Fibroblast of the conjunctiva (primary cell): ENCODE results near the gene GATAD2B.
"Not testable (repeated sequence)": the region's sequence is repeated elsewhere in the genome, so short reads cannot be mapped to it uniquely, and the experiment has no call there.

Experiments
- DNase-seq: peaks from one replicate; pipeline ENCODE4 v3.0.0-alpha.2; 2010; ENCODE audit warnings: low read depth

The GATAD2B gene

DNA sequence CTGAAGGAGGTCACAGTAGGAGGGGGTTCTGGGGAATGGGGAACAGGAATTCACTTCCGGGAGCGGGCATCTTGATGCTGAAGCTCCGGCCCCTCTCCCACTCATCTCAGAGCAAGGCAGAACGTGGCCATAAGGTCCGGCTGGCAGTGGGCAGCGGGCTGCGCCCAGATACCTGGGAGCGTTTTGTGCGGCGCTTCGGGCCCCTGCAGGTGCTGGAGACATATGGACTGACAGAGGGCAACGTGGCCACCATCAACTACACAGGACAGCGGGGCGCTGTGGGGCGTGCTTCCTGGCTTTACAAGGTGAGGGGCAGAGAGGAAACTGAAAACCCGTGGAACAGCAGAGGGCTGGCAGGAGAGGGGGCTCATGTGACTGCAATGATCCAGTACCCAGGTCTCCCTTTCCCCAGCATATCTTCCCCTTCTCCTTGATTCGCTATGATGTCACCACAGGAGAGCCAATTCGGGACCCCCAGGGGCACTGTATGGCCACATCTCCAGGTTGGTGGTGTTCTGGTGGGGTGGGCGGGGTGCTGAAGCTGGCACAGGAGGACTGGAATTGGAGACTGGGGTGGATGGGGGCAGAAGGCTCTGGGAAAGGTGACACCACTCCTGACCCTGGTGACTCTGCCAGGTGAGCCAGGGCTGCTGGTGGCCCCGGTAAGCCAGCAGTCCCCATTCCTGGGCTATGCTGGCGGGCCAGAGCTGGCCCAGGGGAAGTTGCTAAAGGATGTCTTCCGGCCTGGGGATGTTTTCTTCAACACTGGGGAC lies 144.5 kb downstream of the GATAD2B start:
- DNase-seq = no peak

DNA sequence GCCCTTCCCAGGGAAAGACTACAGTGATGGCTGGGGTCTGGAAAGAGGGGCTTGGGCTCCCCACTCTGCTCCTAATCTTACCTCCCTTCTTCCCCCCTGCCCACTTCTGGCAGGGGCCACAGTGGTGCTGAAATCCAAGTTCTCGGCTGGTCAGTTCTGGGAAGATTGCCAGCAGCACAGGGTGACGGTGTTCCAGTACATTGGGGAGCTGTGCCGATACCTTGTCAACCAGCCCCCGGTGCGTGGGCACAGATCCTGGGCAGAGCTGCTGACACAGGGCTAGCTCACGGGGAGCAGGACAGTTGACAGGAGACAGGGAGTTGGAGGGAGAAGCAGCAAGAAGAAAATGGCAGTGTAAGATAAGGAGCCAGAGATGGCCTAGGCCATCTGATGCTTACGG lies 145.1 kb downstream of the GATAD2B start:
- DNase-seq = no peak

DNA sequence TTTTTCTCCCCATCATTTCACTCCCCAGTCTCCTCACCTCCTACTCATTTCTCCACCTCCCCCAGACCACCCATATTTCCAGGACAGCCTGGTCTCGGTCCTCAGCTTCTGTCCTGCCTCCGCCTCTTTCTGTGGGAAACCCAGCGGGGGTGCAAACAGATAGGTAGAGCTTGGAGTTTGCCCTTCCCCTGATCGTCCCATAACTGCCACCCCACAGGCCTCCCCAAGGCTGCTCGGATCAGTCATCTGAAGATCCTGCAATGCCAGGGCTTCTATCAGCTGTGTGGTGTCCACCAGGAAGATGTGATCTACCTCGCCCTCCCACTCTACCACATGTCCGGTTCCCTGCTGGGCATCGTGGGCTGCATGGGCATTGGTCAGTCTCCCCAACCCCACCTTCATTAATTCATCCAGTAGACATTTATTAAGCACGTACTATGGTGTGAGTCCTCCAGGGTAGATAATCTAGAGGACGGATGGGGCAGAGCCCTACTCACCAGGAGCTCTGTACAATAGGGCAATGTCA lies 145.9 kb downstream of the GATAD2B start:
- no peak for DNase-seq

DNA sequence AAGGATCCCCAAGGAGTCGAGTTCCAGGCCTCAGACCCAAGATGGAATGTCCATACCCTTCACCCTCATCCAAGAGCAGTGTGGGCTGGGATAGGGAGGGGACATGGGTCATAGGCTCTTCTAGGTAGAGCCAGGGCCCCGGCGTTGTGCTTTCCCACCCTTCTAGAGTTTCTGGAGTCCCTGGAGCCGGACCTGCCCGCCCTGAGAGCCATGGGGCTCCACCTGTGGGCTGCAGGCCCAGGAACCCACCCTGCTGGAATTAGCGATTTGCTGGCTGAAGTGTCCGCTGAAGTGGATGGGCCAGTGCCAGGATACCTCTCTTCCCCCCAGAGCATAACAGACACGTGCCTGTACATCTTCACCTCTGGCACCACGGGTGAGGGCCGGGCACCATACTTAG lies 146.4 kb downstream of the GATAD2B start:
- DNase-seq = no peak

DNA sequence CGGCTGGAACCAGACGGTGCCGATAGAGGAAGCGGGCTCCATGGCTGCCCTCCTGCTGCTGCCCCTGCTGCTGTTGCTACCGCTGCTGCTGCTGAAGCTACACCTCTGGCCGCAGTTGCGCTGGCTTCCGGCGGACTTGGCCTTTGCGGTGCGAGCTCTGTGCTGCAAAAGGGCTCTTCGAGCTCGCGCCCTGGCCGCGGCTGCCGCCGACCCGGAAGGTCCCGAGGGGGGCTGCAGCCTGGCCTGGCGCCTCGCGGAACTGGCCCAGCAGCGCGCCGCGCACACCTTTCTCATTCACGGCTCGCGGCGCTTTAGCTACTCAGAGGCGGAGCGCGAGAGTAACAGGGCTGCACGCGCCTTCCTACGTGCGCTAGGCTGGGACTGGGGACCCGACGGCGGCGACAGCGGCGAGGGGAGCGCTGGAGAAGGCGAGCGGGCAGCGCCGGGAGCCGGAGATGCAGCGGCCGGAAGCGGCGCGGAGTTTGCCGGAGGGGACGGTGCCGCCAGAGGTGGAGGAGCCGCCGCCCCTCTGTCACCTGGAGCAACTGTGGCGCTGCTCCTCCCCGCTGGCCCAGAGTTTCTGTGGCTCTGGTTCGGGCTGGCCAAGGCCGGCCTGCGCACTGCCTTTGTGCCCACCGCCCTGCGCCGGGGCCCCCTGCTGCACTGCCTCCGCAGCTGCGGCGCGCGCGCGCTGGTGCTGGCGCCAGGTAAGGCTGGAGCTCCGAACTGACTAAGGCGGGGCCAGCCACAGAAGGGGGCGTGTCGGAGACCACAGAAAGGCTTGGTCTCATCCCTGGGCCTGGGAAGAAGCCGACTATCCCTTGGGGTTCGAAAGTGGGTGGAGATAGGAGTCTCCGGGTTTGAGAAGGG lies 147.1 kb downstream of the GATAD2B start:
- peak; percentile 34 for DNase-seq

DNA sequence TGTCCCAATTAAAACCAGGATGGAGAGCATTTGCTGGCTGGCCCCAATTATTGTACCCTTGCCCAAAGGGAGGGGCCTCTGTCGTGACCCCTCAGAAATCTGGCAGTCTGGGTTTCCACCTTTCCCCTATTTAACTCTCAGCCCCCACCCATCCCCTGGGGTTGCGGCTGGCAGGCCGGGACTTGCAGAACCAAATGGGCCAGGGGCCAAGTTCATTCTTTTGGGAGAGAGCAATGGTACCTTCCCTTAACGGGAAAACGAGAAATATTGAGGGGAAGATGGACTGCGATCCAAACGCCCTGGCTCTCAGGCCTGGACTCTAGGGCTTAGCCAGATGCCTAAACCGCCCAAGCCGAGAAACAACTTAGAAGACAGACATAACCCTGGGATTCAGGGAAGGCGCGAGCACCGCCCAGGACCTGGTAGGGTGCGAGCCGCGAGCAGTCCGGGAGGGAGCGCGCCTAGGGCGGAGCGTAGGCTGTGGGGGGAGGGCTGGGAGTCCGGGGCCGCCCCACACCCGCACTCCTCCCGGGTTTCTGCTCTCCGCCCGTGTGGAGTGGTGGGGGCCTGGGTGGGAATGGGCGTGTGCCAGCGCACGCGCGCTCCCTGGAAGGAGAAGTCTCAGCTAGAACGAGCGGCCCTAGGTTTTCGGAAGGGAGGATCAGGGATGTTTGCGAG lies 147.9 kb downstream of the GATAD2B start, which contains the start of gene SLC27A3:
Gene SLC27A3, plus strand, starts transcription at position 628 of the 678 bp plus-strand sequence. CDS start 91 bp downstream, outside the sequence.
- DNase-seq = peak; percentile 71

DNA sequence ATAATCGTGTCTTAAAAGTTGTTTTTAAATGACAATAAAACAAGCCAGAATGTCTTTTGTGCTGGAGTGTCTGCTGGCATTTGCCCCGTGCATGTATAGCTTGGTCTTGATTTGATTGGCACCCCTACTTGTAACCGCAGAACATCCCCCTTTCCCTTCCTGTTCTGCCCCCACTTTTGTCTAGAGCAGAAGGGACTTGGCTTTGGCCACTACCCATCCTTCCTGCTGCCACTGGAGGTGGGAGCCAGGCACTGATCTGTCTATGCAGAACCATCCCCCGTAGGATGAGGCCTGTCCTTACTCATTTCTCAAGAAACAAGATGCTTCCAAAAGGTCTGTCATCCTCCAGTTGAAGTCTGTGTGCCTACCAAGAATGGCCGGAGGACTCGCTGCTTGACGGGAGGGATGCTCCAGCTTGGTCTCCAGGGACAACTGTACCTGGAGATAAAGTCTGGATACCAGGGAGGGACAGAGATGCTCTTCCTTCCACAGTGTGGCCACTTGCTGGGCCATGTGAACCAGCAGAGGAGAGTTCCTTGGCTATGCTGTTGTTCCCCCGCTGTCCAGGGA lies 148.7 kb downstream of the GATAD2B start:
- no peak for DNase-seq

DNA sequence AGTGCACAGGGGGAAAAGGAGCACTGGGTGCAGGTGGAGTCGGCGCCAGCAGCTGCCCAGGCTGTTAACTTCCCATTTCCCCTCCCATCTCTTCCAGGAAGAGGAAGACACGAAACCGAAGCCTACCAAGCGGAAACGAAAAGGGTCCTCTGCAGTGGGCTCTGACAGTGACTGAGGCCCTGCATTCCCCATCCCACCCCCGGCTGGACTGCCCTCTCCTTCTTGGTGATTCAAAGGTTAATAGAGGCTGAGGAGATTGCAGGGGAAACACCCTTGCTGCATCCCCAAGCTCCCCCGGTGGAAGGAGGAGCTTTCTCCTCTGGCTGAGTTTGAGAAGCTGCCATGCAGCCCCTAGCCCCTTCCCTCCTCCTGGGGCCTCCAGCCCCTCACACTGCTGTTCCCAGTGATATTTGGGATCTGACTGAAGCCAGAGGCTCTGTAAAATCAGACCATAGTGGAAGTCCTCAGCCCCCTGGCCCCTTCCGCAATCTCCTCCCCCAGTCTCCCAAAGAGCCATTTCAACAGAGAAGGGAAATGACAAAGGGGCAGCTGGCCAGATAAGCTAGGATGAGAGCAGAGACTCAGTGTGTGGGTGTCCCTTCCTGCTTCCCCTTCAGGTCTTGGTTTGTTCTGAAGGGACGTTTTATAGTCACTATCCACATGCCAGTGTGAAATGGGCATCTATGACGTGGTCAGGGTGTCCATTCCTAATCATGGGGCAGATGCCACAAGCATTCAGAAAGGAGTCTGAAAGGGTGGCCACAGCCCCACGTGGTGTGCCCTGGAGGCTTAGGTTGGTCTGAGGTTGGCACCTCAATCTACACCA lies 149.5 kb downstream of the GATAD2B start:
- DNase-seq = no peak

DNA sequence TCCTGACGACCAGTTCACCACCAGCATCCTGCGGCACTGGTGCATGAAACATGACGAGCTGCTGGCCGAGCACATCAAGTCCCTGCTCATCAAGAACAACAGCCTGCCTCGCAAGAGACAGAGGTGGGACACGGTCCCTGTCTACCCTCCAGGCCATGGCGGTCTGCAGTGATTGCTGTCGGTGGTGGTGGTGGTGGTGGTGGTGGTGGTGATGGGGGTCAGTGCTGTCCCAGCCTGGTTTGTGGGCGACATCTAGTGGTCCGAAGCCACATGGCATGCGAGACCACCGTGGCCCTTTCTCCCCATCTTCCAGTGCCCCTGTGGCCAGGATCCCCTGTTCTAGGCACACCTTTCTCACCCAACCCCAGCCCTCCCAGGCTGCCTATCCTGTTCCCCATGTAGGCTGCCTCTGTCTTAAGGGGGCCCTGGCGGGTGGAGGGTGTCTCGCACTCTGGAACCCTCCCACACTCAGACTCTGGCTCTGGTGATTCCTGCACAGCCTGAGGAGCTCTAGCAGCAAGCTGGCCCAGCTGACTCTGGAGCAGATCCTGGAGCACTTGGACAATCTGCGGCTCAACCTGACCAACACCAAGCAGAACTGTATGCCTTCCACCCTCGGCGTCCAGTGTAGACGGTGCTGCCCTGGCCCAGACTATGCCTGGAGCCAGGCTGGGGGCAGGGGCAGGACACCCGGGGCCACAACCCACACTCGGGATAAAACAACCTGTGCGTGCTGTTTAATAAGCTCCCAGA lies 150.8 kb downstream of the GATAD2B start:
- DNase-seq = no peak

DNA sequence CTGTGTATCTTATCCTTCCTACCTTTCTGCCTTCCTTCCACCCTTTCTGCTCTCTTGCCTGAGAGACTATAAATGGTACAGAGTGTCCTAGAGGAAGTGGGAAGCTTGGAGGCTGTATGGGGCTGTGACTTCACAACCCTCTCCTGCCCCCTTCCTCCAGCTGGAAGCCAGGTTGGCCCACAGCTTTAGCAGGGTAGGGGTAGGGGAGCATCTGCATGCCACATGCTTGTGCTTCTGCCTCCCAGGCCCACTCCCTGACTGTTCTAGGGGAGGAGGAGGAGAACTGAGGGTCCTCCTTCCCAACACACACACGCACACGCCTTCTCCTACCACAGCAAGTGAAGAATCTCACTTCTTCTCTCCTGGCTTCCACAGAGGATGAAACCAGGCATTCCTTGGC lies 151.5 kb downstream of the GATAD2B start:
- no peak for DNase-seq

DNA sequence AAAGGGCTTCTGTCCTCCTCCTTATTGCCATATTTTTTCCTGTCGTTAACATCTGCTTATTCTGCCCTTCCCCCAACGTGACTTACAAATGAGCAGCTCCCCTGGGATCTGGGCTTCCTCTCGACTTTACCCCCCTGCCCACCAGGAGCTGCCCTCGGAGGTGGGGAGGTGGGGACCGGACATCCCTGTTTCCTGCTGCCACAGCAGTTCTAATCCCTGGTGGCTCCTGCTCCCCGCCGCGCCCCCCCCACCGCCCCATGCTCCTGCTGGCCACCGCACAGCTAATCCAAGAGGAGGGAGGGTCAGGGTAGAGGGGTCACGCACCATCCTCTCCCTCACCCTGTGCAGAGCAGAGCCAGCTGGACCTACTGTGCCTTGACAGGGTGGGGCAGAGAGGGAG lies 152.0 kb downstream of the GATAD2B start:
- no peak for DNase-seq

DNA sequence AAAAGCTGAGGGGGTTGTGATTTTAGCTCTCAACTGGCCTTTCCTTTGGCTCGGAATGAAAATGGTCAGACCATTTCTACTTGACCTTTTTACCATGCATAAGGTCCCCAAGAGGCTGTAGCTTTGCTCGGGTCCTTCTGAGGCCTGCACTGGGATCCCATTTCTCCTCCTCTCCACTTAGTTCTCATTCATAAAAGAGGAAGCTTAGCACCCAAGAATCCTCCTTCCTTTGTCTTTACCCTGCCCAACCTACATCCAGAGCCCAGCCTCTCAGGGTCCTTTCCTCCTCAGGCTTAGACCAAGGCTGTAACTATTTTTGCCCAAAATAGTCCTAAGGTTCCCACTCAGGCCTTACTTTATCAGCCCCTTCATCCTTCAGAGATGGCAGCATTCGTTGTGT lies 153.6 kb downstream of the GATAD2B start:
- no peak for DNase-seq

DNA sequence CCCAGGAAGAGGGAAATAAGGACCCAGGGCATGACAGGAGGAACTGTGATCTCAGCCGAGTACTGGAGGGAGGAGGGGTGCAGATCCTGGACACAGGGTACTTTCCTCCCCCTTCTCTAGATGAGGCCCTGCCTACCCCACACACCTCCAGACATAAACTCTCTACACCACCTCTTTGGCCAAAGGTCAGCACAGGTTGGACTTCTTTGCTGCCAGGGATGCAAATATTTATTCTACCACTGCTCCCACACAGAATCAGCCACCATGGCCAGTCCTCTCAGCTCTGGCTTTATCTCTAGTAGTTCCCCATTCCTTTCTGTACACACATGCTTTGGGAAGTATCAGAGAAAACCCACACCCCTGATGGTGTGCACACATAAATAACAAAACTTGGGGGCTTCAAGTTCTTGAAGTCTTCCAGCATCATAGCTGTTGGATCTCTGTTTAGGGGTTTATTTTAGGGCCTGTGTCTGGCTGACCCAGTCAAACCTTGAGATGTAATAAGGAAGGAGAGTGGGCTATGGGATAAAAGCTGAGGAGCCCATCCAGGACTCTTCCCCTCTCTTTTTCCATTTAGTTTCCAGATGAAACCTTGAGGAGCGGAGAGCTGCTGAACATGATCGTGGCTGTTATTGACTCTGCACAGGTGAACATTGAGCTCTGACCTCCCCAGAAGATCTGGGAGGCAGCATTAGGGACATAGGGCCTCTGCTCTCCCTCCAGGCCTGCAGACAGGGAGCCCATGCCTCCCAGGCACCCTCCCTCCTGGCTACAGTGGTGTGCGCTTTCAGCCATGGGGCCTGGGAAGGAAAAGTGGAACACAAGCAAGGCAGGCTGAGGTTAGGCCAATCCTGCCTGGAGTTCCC lies 154.2 kb downstream of the GATAD2B start:
- no peak for DNase-seq

DNA sequence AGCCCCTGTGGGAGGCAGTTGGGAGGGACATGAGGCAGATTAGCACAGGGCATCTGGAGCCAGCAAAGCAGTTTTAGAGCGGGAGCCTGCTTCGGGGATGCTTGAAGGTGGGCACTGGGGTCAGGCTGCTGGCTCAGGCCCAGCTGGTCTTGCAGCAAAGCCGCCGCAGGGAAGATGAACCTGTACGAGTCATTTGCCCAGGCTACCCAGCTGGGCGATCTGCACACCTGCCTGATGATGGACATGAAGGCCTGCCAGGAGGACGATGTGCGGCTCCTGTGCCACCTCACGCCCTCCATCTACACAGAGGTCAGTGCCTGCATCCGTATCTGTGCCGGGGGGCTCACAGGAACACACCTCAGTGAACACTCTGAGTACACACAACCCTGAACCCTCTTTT lies 155.3 kb downstream of the GATAD2B start:
- DNase-seq = no peak

DNA sequence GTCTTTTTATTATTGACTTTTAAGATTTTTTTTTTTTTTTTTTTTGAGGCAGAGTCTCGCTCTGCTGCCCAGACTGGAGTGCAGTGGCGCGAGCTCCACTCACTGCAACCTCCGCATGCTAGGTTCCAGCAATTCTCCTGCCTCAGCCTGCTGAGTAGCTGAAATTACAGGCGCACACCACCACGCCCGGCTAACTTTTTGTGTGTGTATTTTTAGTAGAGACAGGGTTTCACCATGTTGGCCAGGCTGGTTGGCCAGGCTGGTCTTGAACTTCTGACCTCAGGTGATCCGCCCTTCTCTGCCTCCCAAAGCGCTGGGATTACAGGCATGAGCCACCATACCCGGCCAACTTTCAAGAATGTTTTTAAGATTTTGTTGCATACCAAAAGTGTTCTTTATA lies 156.1 kb downstream of the GATAD2B start:
- DNase-seq = not testable (repeated sequence)

DNA sequence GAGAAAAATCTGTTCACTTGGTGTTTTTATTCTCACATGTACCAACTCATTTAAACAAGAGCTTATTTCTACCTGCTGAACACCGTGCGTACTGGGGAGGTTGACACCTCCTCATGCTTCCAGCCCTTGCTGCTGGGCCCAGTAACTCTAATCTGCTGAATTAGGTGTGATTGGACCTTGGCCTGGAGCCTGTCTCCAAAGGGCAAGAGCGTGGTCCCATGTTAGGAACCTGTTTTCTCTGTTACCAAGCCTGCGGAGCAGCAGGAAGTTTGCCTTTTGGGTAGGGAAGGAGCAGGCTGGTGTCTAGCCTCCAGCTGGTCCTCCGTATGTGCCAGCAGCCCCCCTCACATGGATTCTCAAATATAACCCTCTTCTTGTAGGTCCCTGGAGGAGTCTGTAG lies 158.5 kb downstream of the GATAD2B start:
- DNase-seq = no peak

DNA sequence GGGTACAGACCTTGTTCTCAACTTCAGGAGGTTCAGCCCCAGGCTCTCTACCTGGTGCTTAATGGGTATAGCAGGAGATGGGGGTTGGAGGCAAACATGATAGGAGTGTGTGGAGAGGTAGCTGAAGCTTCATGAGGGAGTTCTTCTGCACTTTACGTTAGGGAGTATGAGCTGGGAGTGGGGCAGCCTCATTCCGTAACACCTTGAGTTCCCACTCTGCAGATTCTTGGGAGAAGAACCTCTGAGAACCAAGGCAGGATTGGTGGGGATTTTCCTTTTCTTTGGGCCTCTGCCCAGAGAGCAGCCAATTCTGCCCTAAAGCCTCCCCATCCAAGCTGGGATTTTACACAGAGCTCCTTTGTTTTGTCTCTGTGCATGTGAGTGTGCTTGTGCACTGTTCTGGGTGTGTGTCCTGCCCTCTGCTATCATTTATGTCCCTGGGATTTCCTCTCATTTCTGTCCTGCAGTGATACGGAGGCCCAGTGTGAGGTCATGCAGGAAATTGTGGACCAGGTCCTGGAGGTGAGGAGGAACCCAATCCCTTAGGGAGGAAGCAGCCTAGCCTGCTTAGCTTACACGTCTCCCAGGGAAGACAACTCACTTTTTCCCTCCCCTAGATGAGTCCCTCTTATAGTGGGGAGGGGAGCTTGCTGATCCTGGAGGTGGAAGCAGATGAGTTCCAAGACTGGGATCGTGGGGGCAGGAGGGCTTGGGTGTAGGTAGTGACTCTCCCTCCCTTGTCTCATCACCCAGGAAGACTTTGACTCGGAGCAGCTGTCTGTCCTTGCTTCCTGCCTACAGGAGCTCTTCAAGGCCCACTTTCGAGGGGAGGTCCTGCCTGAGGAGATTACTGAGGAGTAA lies 159.2 kb downstream of the GATAD2B start:
- no peak for DNase-seq

DNA sequence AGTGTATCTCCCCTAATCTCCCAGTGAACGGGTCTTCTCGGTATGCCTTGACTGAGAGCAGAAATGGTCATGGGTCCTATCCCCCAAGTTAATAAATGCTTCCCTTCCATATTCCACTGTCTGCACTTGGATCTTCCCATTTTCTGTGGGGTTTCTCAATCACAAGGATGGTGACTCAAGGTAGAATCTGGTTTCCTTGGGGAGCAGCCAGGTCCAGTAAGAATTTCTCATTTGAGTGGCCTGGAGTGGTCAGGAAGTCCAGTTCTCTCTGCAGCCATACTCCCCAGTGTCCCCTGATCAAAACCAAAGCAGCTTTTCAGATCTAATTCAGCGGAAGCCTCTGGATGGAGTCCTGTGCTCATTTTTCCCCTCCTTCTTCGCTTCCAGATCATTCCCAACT lies 162.3 kb downstream of the GATAD2B start:
- DNase-seq = no peak
